HCT116 (cell line): ENCODE measurements around the gene SAMD9.

Source experiments
- EZH2 ChIP-seq: fragments of 200-600 bp; sonication (generic); IDR thresholded peaks from 2 replicates; pipeline ENCODE4 v1.6.1; 2017; ENCODE audit warnings: antibody characterized with exemption, mixed run types
- EZH2phosphoT487 ChIP-seq: fragments of 200-600 bp; IDR thresholded peaks from 2 replicates; pipeline ENCODE4 v1.6.1; 2018; ENCODE audit warnings: antibody characterized with exemption, borderline replicate concordance
- FOSL1 ChIP-seq: IDR thresholded peaks from 2 replicates; pipeline ENCODE4 v1.6.1; 2012; ENCODE audit warnings: low read depth
- POLR2AphosphoS5 ChIP-seq: IDR thresholded peaks from 2 replicates; pipeline ENCODE4 v1.6.1; 2011; ENCODE audit warnings: mild to moderate bottlenecking, low read depth, low read length, moderate library complexity
- TF ChIP-seq, protein P1 (sequence below), 3 experiments: fragments of 200-600 bp in 1 of 3; sonication (generic) in 1 of 3; IDR thresholded peaks in 2 of 3; conservative IDR thresholded peaks in 1 of 3; 2 replicates each; pipeline ENCODE4 v1.5.1; 2012 to 2017; ENCODE audit warnings: low read depth in 2 of 3, low read length in 2 of 3, antibody characterized with exemption in 1 of 3, borderline replicate concordance in 1 of 3, control low read depth in 1 of 3, mild to moderate bottlenecking in 1 of 3, mixed read lengths in 1 of 3, mixed run types in 1 of 3, moderate library complexity in 1 of 3; ENCODE audit not compliant: insufficient read depth in 1 of 3
- TF ChIP-seq, protein P2 (sequence below): IDR thresholded peaks from 2 replicates; pipeline ENCODE4 v1.6.1; 2012
- TF ChIP-seq, protein P3 (sequence below): IDR thresholded peaks from 2 replicates; pipeline ENCODE4 v1.6.1; 2012; ENCODE audit warnings: low read depth

DNA sequence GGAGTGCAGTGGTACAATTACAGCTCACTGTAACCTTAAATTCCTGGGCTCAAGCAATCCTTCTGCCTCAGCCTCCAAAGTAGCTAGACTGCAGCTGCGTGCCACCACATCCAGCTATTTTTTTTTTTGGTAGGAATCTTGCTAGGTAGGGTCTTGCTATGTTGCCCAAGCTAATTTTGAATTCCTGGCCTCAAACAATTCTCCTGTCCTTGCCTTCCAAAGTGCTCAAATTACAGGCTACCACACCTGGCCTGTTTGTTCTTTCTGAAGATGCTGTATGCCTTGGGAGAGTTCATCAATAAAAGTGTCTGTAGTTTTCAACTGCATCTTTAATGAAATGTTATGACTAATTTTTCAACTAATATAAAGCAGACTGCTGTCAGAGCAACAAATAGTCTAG is 452 bp downstream of the SAMD9 start:
- TF ChIP-seq, protein P1, sequence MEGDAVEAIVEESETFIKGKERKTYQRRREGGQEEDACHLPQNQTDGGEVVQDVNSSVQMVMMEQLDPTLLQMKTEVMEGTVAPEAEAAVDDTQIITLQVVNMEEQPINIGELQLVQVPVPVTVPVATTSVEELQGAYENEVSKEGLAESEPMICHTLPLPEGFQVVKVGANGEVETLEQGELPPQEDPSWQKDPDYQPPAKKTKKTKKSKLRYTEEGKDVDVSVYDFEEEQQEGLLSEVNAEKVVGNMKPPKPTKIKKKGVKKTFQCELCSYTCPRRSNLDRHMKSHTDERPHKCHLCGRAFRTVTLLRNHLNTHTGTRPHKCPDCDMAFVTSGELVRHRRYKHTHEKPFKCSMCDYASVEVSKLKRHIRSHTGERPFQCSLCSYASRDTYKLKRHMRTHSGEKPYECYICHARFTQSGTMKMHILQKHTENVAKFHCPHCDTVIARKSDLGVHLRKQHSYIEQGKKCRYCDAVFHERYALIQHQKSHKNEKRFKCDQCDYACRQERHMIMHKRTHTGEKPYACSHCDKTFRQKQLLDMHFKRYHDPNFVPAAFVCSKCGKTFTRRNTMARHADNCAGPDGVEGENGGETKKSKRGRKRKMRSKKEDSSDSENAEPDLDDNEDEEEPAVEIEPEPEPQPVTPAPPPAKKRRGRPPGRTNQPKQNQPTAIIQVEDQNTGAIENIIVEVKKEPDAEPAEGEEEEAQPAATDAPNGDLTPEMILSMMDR (IDR thresholded peaks at IDR 0.05 in 2 of 3, conservative IDR thresholded peaks at IDR 0.05 in 1 of 3; ENCODE audit: borderline replicate concordance in 1 of 3, insufficient read depth in 1 of 3, low read depth in 2 of 3, low read length in 2 of 3), result no peak
- no peak for TF ChIP-seq EZH2phosphoT487
- TF ChIP-seq, protein P2, sequence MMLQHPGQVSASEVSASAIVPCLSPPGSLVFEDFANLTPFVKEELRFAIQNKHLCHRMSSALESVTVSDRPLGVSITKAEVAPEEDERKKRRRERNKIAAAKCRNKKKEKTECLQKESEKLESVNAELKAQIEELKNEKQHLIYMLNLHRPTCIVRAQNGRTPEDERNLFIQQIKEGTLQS, result no peak
- TF ChIP-seq, protein P3, sequence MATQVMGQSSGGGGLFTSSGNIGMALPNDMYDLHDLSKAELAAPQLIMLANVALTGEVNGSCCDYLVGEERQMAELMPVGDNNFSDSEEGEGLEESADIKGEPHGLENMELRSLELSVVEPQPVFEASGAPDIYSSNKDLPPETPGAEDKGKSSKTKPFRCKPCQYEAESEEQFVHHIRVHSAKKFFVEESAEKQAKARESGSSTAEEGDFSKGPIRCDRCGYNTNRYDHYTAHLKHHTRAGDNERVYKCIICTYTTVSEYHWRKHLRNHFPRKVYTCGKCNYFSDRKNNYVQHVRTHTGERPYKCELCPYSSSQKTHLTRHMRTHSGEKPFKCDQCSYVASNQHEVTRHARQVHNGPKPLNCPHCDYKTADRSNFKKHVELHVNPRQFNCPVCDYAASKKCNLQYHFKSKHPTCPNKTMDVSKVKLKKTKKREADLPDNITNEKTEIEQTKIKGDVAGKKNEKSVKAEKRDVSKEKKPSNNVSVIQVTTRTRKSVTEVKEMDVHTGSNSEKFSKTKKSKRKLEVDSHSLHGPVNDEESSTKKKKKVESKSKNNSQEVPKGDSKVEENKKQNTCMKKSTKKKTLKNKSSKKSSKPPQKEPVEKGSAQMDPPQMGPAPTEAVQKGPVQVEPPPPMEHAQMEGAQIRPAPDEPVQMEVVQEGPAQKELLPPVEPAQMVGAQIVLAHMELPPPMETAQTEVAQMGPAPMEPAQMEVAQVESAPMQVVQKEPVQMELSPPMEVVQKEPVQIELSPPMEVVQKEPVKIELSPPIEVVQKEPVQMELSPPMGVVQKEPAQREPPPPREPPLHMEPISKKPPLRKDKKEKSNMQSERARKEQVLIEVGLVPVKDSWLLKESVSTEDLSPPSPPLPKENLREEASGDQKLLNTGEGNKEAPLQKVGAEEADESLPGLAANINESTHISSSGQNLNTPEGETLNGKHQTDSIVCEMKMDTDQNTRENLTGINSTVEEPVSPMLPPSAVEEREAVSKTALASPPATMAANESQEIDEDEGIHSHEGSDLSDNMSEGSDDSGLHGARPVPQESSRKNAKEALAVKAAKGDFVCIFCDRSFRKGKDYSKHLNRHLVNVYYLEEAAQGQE, result no peak
- TF ChIP-seq POLR2AphosphoS5, result no peak
- no peak for TF ChIP-seq FOSL1
- no peak for TF ChIP-seq EZH2
